PFSK-1 (cell line): ENCODE measurements around the gene SUPT3H.

ENCODE experiments used
- POLR2AphosphoS5 ChIP-seq: IDR thresholded peaks from 2 replicates; pipeline ENCODE4 v1.6.1; 2012; ENCODE audit warnings: low read depth, mild to moderate bottlenecking, control low read depth, low read length, moderate library complexity
- TF ChIP-seq, protein P1 (sequence below), 2 experiments: IDR thresholded peaks; 2 replicates each; pipeline versions ENCODE4 v1.6.1 to v1.8.0; 2011 to 2012; ENCODE audit warnings: low read depth in 2 of 2, low read length in 2 of 2, control low read depth in 1 of 2, inconsistent platforms in 1 of 2, mild to moderate bottlenecking in 1 of 2, moderate library complexity in 1 of 2; ENCODE audit not compliant: insufficient read depth in 1 of 2

DNA sequence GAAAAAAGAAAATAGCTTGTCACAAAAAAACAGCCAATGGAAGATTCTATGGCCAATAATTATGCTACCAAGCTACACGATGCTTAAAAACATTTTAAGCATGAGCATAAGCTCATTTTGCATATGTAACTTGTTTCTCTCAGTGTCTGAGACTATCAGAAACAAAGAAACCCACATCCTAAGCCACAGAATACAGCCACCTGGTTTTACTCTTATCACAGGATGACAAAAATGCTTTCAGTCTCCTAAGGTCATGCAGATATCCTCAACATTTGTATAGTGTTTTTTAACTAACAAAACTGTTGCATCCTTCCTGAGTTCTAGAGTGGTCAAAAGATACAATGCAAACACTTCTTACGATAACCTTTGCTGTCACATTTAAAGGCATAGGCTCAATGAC, 221.7 kb downstream of the SUPT3H start:
- TF ChIP-seq, protein P1, sequence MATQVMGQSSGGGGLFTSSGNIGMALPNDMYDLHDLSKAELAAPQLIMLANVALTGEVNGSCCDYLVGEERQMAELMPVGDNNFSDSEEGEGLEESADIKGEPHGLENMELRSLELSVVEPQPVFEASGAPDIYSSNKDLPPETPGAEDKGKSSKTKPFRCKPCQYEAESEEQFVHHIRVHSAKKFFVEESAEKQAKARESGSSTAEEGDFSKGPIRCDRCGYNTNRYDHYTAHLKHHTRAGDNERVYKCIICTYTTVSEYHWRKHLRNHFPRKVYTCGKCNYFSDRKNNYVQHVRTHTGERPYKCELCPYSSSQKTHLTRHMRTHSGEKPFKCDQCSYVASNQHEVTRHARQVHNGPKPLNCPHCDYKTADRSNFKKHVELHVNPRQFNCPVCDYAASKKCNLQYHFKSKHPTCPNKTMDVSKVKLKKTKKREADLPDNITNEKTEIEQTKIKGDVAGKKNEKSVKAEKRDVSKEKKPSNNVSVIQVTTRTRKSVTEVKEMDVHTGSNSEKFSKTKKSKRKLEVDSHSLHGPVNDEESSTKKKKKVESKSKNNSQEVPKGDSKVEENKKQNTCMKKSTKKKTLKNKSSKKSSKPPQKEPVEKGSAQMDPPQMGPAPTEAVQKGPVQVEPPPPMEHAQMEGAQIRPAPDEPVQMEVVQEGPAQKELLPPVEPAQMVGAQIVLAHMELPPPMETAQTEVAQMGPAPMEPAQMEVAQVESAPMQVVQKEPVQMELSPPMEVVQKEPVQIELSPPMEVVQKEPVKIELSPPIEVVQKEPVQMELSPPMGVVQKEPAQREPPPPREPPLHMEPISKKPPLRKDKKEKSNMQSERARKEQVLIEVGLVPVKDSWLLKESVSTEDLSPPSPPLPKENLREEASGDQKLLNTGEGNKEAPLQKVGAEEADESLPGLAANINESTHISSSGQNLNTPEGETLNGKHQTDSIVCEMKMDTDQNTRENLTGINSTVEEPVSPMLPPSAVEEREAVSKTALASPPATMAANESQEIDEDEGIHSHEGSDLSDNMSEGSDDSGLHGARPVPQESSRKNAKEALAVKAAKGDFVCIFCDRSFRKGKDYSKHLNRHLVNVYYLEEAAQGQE (IDR thresholded peaks at IDR 0.05; ENCODE audit: insufficient read depth in 1 of 2, low read depth in 2 of 2, low read length in 2 of 2): no peak
- TF ChIP-seq POLR2AphosphoS5: no peak
